ENCODE results near the gene TMEM183A.

DNA sequence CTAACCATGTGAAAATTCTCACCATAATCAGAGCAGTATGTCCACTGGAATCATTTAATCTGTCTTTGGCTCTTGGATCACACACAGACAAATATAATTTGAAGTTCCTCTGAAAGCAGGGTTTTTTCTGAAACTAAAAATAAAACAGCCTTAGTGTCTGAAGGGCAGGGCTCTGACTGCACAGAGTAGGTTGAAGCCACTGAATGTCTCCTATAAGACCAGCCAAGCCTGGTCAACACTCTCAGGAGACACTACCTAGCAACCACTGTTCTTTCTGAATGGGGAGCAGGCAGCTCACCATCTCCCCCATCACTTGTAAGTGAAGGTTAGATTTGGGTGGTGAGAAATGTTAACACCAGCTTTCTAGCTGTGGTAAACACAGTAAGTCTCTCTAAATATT is 16.1 kb upstream of the TMEM183A start:
- TF ChIP-seq, protein P1, sequence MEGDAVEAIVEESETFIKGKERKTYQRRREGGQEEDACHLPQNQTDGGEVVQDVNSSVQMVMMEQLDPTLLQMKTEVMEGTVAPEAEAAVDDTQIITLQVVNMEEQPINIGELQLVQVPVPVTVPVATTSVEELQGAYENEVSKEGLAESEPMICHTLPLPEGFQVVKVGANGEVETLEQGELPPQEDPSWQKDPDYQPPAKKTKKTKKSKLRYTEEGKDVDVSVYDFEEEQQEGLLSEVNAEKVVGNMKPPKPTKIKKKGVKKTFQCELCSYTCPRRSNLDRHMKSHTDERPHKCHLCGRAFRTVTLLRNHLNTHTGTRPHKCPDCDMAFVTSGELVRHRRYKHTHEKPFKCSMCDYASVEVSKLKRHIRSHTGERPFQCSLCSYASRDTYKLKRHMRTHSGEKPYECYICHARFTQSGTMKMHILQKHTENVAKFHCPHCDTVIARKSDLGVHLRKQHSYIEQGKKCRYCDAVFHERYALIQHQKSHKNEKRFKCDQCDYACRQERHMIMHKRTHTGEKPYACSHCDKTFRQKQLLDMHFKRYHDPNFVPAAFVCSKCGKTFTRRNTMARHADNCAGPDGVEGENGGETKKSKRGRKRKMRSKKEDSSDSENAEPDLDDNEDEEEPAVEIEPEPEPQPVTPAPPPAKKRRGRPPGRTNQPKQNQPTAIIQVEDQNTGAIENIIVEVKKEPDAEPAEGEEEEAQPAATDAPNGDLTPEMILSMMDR (IDR thresholded peaks at IDR 0.05; ENCODE audit: poor library complexity): no peak
- no peak for TF ChIP-seq EZH2 (IDR thresholded peaks at IDR 0.05; ENCODE audit: borderline replicate concordance)
- TF ChIP-seq EZH2phosphoT487 (IDR thresholded peaks at IDR 0.05; ENCODE audit: low read depth, severe bottlenecking, unreplicated experiment): no peak
